RWPE2 (cell line): ENCODE data around the gene MEOX2.

Experiments used
- ATAC-seq: fragments of 200-7000 bp; cut with Tn5 transposase; 3 replicates; pipeline ENCODE4 v1.9.1; 2021; ENCODE audit warnings: low read depth
- DNase-seq: peaks from one replicate; pipeline ENCODE4 v3.0.0-alpha.2; 2020; ENCODE audit warnings: low spot score
- H3K27ac ChIP-seq: fragments of 450-650 bp; 2 replicates; pipeline ENCODE4 v1.5.1; 2017; ENCODE audit warnings: mild to moderate bottlenecking; ENCODE audit not compliant: poor library complexity, severe bottlenecking
- H3K27me3 ChIP-seq: fragments of 250-450 bp; sonication (Bioruptor Pico); 2 replicates; pipeline ENCODE4 v1.5.1; 2021; ENCODE audit warnings: mild to moderate bottlenecking, moderate library complexity; ENCODE audit not compliant: insufficient read depth, poor library complexity, severe bottlenecking
- H3K36me3 ChIP-seq: fragments of 250-450 bp; sonication (Bioruptor Pico); 2 replicates; pipeline ENCODE4 v1.5.1; 2020; ENCODE audit warnings: low read depth, mild to moderate bottlenecking, moderate library complexity
- H3K4me1 ChIP-seq: fragments of 250-450 bp; sonication (Bioruptor Pico); 2 replicates; pipeline ENCODE4 v1.5.1; 2021; ENCODE audit warnings: mild to moderate bottlenecking, moderate library complexity; ENCODE audit not compliant: insufficient read depth, poor library complexity, severe bottlenecking
- H3K4me3 ChIP-seq: fragments of 250-450 bp; sonication (Bioruptor Pico); 2 replicates; pipeline ENCODE4 v1.5.1; 2021; ENCODE audit warnings: mild to moderate bottlenecking, moderate library complexity; ENCODE audit not compliant: severe bottlenecking
- H3K9me3 ChIP-seq: fragments of 250-450 bp; sonication (Bioruptor Pico); 2 replicates; pipeline ENCODE4 v1.5.1; 2021; ENCODE audit warnings: mild to moderate bottlenecking, moderate library complexity; ENCODE audit not compliant: severe bottlenecking
- CTCF ChIP-seq: fragments of 450-650 bp; IDR thresholded peaks from one replicate; pipeline ENCODE4 v1.5.1; 2017; ENCODE audit warnings: mild to moderate bottlenecking, moderate library complexity; ENCODE audit not compliant: poor library complexity, severe bottlenecking

MEOX2 gene

DNA sequence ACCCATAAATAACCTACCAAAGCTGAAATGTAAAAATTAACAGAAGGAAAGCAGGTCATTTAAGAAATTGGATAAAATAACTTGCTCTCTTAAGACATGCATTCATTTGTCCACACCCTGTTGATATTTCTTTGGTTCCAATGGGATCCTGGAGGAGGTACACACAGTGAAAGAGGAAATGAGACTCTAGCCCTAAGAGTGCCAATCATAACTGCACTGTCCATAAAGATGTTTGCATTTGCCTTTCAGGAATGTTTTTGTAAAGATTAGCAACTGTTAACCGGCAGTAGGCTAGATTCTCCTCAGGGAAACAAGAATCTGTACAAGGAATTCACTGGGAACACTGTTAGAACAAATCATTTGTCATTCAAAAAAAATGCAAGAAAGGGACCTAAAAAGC is 61.0 kb downstream of the MEOX2 start:
- Histone ChIP-seq H3K4me1 (peaks cover 13% of the 10 kb centered on the region), H3K4me3 (no peak overlapping the region), H3K27ac (no peak overlapping the region), H3K36me3 (no peaks in the 10 kb centered on the region), H3K9me3 (no peaks in the 10 kb centered on the region), H3K27me3 (no peaks in the 10 kb centered on the region)
- ATAC-seq = peak; percentile 61; the same call in 2 of the 3 replicates
- no peak for DNase-seq
- no peak for TF ChIP-seq CTCF

- Histone ChIP-seq H3K4me1 (peaks cover 19% of the 10 kb centered on the region), H3K27me3 (no peaks in the 10 kb centered on the region), H3K27ac (no peak overlapping the region), H3K9me3 (no peaks in the 10 kb centered on the region), H3K36me3 (no peaks in the 10 kb centered on the region), H3K4me3 (no peak overlapping the region)
- no peak for TF ChIP-seq CTCF
- ATAC-seq (no peak), DNase-seq (no peak)
These were observed 65.0 kb downstream of the MEOX2 start for GRCh38 chr7:15621468-15621867.

DNA sequence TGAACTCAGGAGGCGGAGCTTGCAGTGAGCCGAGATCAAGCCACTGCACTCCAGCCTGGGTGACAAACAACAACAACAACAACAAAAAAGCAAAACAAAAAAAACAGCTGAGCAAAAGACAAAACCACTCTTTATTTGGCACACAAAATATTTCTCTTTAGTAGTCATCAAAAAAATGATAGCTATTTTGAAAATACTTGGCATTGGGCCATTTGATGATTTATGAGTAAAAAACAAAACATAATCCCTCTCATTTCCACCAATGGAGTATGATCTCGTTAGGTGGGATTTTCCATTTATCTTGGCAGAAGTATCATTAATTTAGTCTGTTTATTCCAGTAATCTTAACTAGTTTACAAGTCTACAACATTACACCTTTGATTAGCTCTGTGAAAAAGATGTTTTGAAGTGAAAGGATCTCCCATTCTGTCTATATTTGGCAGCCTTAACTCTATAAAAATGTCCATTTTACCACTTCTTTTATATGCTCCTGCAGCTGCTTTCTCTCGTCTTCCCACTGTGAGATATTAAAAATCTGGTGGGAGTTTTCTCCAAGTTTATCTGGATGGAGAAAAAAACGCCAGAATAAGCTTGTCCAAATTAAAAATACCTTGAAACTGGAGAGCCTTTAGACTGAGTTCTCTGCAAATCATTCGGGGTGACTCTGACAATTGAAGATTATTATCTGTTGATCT is 65.8 kb downstream of the MEOX2 start:
- H3K4me1 ChIP-seq = peaks cover 19% of the 10 kb centered on the region
- H3K27me3 ChIP-seq = no peaks in the 10 kb centered on the region
- no peaks in the 10 kb centered on the region for H3K9me3 ChIP-seq
- H3K36me3 ChIP-seq = no peaks in the 10 kb centered on the region
- TF ChIP-seq CTCF = no peak
- no peak overlapping the region for H3K4me3 ChIP-seq
- no peak overlapping the region for H3K27ac ChIP-seq
- DNase-seq = no peak
- no peak for ATAC-seq

DNA sequence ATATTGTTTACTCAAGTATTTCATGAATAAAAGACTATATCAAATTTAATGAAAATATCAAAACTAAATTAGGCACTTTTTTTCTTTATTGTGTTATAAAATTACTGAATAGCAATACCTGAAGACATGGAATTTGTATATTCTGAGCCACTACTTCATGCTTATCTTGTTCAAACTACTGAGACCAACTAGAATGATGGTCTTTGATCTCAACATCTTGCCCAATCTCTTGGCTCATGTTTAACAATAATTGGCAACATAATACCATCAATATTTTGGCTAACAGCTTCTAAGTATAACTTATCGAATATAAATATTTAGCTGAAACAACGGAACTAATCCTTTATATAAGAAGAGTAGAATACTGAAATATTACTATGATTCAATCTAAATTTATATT is 68.2 kb downstream of the MEOX2 start:
- no peak for TF ChIP-seq CTCF
- peaks cover 16% of the 10 kb centered on the region for H3K4me1 ChIP-seq
- H3K36me3 ChIP-seq = no peaks in the 10 kb centered on the region
- ATAC-seq (no peak), DNase-seq (no peak)
- no peaks in the 10 kb centered on the region for H3K9me3 ChIP-seq
- H3K27ac ChIP-seq = no peak overlapping the region
- H3K27me3 ChIP-seq = peaks cover 3% of the 10 kb centered on the region
- H3K4me3 ChIP-seq = no peak overlapping the region

DNA sequence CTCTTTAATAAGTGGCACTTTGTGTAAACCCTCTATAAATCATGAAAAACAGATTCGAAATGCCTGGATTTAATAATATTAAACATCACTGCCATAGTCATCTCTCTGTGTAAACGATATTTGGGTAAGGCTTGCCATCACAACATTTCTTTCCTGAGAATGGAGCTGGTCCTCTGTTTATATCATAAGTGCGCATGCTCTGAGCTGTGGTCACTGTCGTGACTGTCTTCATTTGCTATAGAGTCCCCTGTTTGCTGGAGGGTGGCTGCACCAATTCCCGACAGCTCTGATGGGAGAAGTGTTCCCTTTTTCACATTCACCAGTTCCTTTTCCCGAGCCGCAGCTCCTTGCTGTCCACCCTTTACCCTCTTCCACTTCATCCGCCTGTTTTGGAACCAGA is 74.3 kb downstream of the MEOX2 start:
- Histone ChIP-seq H3K4me3 (no peak overlapping the region), H3K27ac (no peak overlapping the region), H3K9me3 (no peaks in the 10 kb centered on the region), H3K4me1 (no peaks in the 10 kb centered on the region), H3K27me3 (peaks cover 20% of the 10 kb centered on the region), H3K36me3 (no peaks in the 10 kb centered on the region)
- no peak for TF ChIP-seq CTCF
- ATAC-seq (no peak), DNase-seq (no peak)
